ENCODE data around the gene PHKG2.

- TF ChIP-seq CTCF (conservative IDR thresholded peaks at IDR 0.05; ENCODE audit: low read depth, low read length), result no peak
- TF ChIP-seq EZH2 (IDR thresholded peaks at IDR 0.05; ENCODE audit: borderline replicate concordance, low read depth, low read length, poor library complexity, severe bottlenecking), result no peak
These were observed 19.7 kb downstream of the PHKG2 start for GRCh38 chr16:30767767-30768465.
